Caco-2 (cell line): ENCODE measurements around the gene SNF8. TPM values are rescaled to one million over a fixed set of nuclear protein-coding genes. Genes with fewer than 3 reads are reported as not detected.

Source experiments
- BruUV-seq: library from RNA; stranded (reverse); fragments of 400-500 nt; replicated peaks from 2 replicates; lab custom pipeline; 2021; lab: Mats Ljungman, UMichigan
- CTCF ChIA-PET: fragments of 300-600 bp; sonication (Branson Sonifier 250); formaldehyde crosslinking; loops from one replicate; lab custom pipeline; 2022; ENCODE audit warnings: antibody characterized with exemption; lab: Charles Lee
- POLR2A ChIA-PET: fragments of 300-600 bp; sonication (Branson Sonifier 250); formaldehyde crosslinking; loops from one replicate; lab custom pipeline; 2022; ENCODE audit warnings: antibody characterized with exemption; lab: Charles Lee
- DNase-seq, 2 experiments: peaks; one replicate each; pipeline versions ENCODE4 v3.0.0 to v3.0.0-alpha.2; 2020 to 2022
- H3K27me3 ChIP-seq: replicated peaks from 2 replicates; pipeline ENCODE4 v1.6.0; 2011; ENCODE audit warnings: low read length; ENCODE audit not compliant: control insufficient read depth, insufficient read depth
- H3K36me3 ChIP-seq: 2 replicates; pipeline ENCODE4 v1.5.1; 2011; ENCODE audit warnings: low read length; ENCODE audit not compliant: control insufficient read depth, insufficient read depth
- H3K4me1 ChIP-seq: fragments of 250-450 bp; sonication (Bioruptor Pico); 2 replicates; pipeline ENCODE4 v1.5.1; 2020; ENCODE audit warnings: mild to moderate bottlenecking
- H3K4me3 ChIP-seq: 2 replicates; pipeline ENCODE4 v1.5.1; 2011; ENCODE audit warnings: low read depth, mild to moderate bottlenecking, control low read depth, low read length
- H3K9me3 ChIP-seq: fragments of 250-450 bp; sonication (Bioruptor Pico); 2 replicates; pipeline ENCODE4 v1.5.1; 2020; ENCODE audit warnings: mild to moderate bottlenecking, moderate library complexity
- H3K27ac Mint-ChIP-seq: one replicate; pipeline ENCODE4 v1.8.0; 2022; ENCODE audit warnings: mixed read lengths; ENCODE audit not compliant: unreplicated experiment
- H3K27me3 Mint-ChIP-seq: one replicate; pipeline ENCODE4 v1.8.0; 2022; ENCODE audit warnings: mixed read lengths; ENCODE audit not compliant: insufficient read depth, unreplicated experiment
- H3K36me3 Mint-ChIP-seq: one replicate; pipeline ENCODE4 v1.8.0; 2022; ENCODE audit warnings: mild to moderate bottlenecking, mixed read lengths; ENCODE audit not compliant: insufficient read depth, unreplicated experiment
- H3K4me1 Mint-ChIP-seq: one replicate; pipeline ENCODE4 v1.8.0; 2022; ENCODE audit warnings: low read depth, mixed read lengths; ENCODE audit not compliant: unreplicated experiment
- H3K4me3 Mint-ChIP-seq: one replicate; pipeline ENCODE4 v1.8.0; 2022; ENCODE audit warnings: mild to moderate bottlenecking, moderate library complexity, mixed read lengths; ENCODE audit not compliant: unreplicated experiment
- H3K9me3 Mint-ChIP-seq: one replicate; pipeline ENCODE4 v1.8.0; 2022; ENCODE audit warnings: mixed read lengths; ENCODE audit not compliant: unreplicated experiment
- intact Hi-C: fragments of 100-400 bp; cut with micrococcal nuclease; formaldehyde crosslinking; loops from one replicate; pipeline ENCODE4 v1.10.0; 2022; ENCODE audit not compliant: unreplicated experiment
- total RNA-seq: library from RNA; stranded (reverse); gene quantifications from 2 replicates; pipeline ENCODE4 v1.2.3, GENCODE V29; 2022
- TF ChIP-seq, protein P1 (sequence below), 2 experiments: fragments of 200-600 bp in 1 of 2; IDR thresholded peaks; 1 replicate in 1 of 2; 2 replicates in 1 of 2; pipeline versions ENCODE4 v1.5.1 to v1.8.0; 2011 to 2022; ENCODE audit warnings: antibody characterized with exemption in 1 of 2, control low read depth in 1 of 2, inconsistent platforms in 1 of 2, low read depth in 1 of 2, low read length in 1 of 2, mild to moderate bottlenecking in 1 of 2, moderate library complexity in 1 of 2; ENCODE audit not compliant: insufficient read depth in 1 of 2, severe bottlenecking in 1 of 2, unreplicated experiment in 1 of 2

Gene SNF8
- total RNA-seq, 1 experiment from 2014 or later: 457 TPM

DNA sequence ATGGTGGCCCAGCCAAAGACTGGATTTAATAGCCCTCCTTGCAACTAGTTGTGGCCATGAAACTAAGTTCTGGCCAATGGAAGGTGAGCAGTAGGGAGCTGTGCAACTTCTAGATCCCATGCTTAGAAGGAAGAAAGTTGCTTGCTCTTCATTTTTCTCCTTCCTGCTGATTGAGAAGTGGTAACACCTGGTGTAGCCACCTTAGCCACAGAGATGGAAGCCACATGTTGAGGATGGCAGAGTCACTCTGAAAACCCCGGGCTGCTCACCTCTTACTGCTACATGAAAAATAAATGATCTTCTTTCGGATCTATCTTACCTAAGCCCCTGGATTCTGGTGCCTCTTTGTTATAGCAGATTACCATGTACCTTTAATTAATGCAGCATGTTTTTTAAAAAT, 62.4 kb downstream of the SNF8 start:
- Histone ChIP-seq H3K9me3 (no peaks in the 10 kb centered on the region), H3K4me1 (peaks cover 17% of the 10 kb centered on the region), H3K27me3 (no peaks in the 10 kb centered on the region), H3K4me3 (no peak overlapping the region), H3K36me3 (no peaks in the 10 kb centered on the region)
- no TSS peak for BruUV-seq
- Mint-ChIP-seq H3K27ac (no peak overlapping the region), H3K36me3 (peaks cover 10% of the 10 kb centered on the region), H3K9me3 (no peaks in the 10 kb centered on the region), H3K4me3 (no peak overlapping the region), H3K4me1 (peaks cover 13% of the 10 kb centered on the region), H3K27me3 (no peaks in the 10 kb centered on the region)
- TF ChIP-seq, protein P1, sequence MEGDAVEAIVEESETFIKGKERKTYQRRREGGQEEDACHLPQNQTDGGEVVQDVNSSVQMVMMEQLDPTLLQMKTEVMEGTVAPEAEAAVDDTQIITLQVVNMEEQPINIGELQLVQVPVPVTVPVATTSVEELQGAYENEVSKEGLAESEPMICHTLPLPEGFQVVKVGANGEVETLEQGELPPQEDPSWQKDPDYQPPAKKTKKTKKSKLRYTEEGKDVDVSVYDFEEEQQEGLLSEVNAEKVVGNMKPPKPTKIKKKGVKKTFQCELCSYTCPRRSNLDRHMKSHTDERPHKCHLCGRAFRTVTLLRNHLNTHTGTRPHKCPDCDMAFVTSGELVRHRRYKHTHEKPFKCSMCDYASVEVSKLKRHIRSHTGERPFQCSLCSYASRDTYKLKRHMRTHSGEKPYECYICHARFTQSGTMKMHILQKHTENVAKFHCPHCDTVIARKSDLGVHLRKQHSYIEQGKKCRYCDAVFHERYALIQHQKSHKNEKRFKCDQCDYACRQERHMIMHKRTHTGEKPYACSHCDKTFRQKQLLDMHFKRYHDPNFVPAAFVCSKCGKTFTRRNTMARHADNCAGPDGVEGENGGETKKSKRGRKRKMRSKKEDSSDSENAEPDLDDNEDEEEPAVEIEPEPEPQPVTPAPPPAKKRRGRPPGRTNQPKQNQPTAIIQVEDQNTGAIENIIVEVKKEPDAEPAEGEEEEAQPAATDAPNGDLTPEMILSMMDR (IDR thresholded peaks at IDR 0.05; ENCODE audit: insufficient read depth in 1 of 2, low read depth in 1 of 2, low read length in 1 of 2, severe bottlenecking in 1 of 2, unreplicated experiment in 1 of 2): no peak
- no peak for DNase-seq
- POLR2A ChIA-PET: interaction anchor here (0.6 kb wide), 1 partner anchor 913 kb away, joined by 3 read pairs; no protein-coding TSS in a partner anchor
- intact Hi-C loops: no loop called here
- CTCF ChIA-PET: interaction anchor here (0.6 to 19.4 kb wide), 8 partner anchors 79 to 717 kb away, joined by 3 to 1184 read pairs (median 5); partner anchors contain the start of gene TTLL6

Other genes starting within 250 kb of the SNF8 start
- not detected in 2 replicates for gene PRAC1, start 222.3 kb downstream of the SNF8 start, total RNA-seq
- not detected in 2 replicates for gene PRAC2, start 221.7 kb downstream of the SNF8 start, total RNA-seq
- 4.3 and 5.5 TPM in 2 replicates for gene HOXB13, start 216.1 kb downstream of the SNF8 start, total RNA-seq
- gene TTLL6, start 127.6 kb downstream of the SNF8 start, total RNA-seq: 0.16 and 0.81 TPM in 2 replicates
- gene CALCOCO2, start 113.8 kb downstream of the SNF8 start, total RNA-seq: 233 and 251 TPM in 2 replicates
- 161 and 172 TPM in 2 replicates for gene ATP5MC1, start 52.1 kb downstream of the SNF8 start, total RNA-seq
- 182 and 187 TPM in 2 replicates for gene UBE2Z, start 36.4 kb downstream of the SNF8 start, total RNA-seq
- gene GIP, start 23.8 kb upstream of the SNF8 start, total RNA-seq: 0.59 and 0.63 TPM in 2 replicates
- 583 and 601 TPM in 2 replicates for gene IGF2BP1, start 52.5 kb upstream of the SNF8 start, total RNA-seq
- gene B4GALNT2, start 187.9 kb upstream of the SNF8 start, total RNA-seq: 1.1 and 1.3 TPM in 2 replicates